ENCODE data around the gene NDP. TPM values are rescaled to one million over a fixed set of nuclear protein-coding genes. Genes with fewer than 3 reads are reported as not detected.

The NDP gene, protein sequence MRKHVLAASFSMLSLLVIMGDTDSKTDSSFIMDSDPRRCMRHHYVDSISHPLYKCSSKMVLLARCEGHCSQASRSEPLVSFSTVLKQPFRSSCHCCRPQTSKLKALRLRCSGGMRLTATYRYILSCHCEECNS
- 0.30 TPM for total RNA-seq
- long read RNA-seq, result 0 reads

DNA sequence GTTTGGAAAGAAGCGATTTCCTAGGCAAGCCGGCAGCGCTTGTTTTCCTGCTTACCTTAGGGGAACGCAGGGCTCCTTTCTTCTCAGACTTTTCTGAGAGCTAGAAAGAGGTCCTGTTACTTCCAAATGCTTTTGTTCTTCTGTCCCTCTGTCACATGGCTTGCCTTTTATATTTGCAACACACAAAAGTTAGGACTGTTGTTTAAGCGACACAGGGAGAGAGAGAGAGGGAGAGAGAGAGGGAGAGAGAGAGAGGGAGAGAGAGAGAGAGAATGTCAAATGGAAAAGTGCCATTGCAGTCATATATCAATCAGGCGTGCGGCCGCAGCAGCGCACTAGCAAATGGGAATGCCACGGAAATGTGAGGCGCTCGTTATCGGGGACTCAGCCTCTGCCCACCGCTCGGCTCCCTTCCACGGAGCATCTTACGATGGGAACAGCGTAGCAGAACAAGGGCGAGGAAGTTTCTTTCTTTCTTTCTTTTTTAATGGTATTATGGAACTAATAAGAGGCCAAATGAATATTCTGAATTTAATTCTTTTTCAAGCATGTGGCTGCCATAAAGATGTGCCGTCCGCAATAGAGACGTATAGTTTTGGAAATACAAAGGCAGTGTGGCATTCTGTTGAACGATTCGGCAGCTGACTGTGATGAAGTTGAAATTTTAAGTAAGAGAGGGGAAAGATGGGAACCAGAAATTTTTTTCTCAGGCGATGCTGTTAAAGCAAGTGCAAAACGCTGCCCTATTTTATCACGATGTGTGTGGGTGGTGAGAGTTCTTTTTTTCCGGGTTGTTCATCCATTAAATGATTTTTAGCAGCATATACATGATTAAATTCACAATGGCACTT lies at the start of gene NDP:
NDP (minus strand) TSS at position 142 of the 851 bp plus-strand sequence. CDS start 14,745 bp downstream, outside the sequence.
- Histone ChIP-seq H3K9me3 (no peaks in the 10 kb centered on the region), H3K27me3 (ENCODE audit: low read depth) (no peaks in the 10 kb centered on the region), H3K27ac (no peak within 1 kb of the TSS), H3K4me3 (peak within 1 kb of the TSS; percentile 35), H3K36me3 (no peaks in the 10 kb centered on the region), H3K4me1 (no peaks in the 10 kb centered on the region)
- ATAC-seq (peak in 1 of 2 donors; percentile 16), DNase-seq (no peak)
- TF ChIP-seq, protein P1, sequence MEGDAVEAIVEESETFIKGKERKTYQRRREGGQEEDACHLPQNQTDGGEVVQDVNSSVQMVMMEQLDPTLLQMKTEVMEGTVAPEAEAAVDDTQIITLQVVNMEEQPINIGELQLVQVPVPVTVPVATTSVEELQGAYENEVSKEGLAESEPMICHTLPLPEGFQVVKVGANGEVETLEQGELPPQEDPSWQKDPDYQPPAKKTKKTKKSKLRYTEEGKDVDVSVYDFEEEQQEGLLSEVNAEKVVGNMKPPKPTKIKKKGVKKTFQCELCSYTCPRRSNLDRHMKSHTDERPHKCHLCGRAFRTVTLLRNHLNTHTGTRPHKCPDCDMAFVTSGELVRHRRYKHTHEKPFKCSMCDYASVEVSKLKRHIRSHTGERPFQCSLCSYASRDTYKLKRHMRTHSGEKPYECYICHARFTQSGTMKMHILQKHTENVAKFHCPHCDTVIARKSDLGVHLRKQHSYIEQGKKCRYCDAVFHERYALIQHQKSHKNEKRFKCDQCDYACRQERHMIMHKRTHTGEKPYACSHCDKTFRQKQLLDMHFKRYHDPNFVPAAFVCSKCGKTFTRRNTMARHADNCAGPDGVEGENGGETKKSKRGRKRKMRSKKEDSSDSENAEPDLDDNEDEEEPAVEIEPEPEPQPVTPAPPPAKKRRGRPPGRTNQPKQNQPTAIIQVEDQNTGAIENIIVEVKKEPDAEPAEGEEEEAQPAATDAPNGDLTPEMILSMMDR (IDR thresholded peaks at IDR 0.05), result no peak
- intact Hi-C loops (cut with DNase I), result no loop called here

DNA sequence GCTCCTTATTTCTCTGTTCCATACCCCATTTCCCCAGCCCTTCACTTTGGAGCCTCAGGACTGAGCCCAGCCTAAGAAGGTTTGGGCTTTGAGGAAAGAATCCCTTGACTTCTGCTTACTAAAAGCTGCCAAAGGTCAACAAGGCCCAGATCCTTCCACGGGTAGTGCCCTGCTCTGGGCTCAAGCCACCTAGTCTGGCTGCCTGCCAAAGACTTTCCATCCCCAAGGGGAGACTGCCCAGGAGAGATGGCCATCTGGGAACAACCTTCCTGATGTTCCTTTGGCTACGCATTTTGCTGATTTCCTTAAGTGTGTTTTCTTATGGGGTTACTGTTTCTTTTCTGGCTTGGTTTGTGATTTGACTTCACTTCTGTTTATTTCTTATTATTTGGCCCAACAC lies 49.8 kb upstream of the NDP start:
- intact Hi-C loops (cut with DNase I), result no loop called here

DNA sequence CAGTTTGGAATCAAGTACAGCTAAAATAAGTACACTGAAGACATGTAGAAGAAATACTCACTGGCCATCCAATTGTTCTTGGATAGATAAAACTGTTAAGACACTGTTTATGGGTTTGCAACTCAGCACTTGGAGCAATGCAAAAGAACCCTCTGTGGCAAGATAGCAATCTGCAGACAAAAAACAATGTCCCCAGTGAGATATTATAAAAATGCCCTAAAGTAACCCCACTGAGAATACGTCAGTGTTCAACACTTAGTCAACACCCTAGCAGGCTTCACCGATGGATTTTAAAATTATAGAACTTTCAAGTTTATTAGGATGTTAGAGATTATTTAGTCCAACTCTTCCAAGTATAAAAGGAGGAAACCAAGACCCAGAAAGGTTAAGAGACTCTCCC lies 47.5 kb upstream of the NDP start:
- no peaks in the 10 kb centered on the region for H3K9me3 ChIP-seq
- DNase-seq (no peak), ATAC-seq (no peak)
- H3K27me3 ChIP-seq (ENCODE audit: low read depth), result no peaks in the 10 kb centered on the region
- TF ChIP-seq, protein P1 (IDR thresholded peaks at IDR 0.05), result no peak
- no peaks in the 10 kb centered on the region for H3K36me3 ChIP-seq
- no peaks in the 10 kb centered on the region for H3K4me1 ChIP-seq
- H3K27ac ChIP-seq, result no peak overlapping the region
- H3K4me3 ChIP-seq, result no peak overlapping the region
- intact Hi-C loops (cut with DNase I), result no loop called here

More for the DNA sequence above, 49.8 kb upstream of the NDP start:
- ATAC-seq (no peak), DNase-seq (no peak)
- TF ChIP-seq, protein P1 (IDR thresholded peaks at IDR 0.05), result no peak
- no peak overlapping the region for H3K4me3 ChIP-seq
- H3K27me3 ChIP-seq (ENCODE audit: low read depth), result no peaks in the 10 kb centered on the region
- no peaks in the 10 kb centered on the region for H3K9me3 ChIP-seq
- no peak overlapping the region for H3K27ac ChIP-seq
- H3K4me1 ChIP-seq, result no peaks in the 10 kb centered on the region
- H3K36me3 ChIP-seq, result no peaks in the 10 kb centered on the region

DNA sequence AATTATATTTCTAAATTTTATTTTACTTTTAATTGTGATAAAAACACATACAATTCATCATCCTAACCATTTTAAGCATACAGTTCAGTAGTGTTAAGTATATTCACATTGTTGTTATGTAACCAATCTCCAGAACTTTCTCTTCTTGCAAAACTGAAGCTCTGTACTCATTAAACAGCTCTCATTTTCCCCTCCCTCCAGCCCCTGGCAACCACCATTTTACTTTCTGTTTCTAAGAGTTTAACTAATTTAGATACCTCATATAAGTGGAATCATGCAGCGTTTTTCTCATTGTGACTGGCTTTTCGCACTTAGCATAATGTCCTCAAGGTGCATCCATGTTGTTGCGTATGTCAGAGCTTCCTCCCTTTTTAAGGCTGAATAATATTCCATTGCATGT lies 46.7 kb upstream of the NDP start:
- ATAC-seq, result no peak
- H3K4me3 ChIP-seq, result no peak overlapping the region

DNA sequence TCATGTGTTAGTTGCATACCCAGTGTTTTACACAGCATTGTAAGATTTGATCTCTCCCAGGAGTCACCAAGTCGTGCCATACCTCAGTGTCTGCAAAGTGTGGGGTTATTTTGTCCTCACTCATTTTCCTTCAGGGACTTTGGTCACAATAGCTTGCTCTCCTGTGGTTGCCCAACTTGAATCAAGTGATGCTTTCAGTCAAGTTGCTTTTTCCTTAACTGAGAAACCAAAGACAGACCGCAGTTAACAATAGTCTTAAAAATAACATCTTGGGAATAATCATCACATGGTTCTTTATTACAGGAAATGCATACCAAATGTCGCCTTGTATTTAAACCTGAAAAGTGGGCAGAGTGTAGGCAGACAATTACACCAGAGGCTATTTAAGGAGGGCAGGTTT lies 44.5 kb upstream of the NDP start:
- DNase-seq (no peak), ATAC-seq (no peak)
- intact Hi-C loops (cut with DNase I), result no loop called here
- Histone ChIP-seq H3K4me1 (no peaks in the 10 kb centered on the region), H3K27me3 (ENCODE audit: low read depth) (no peaks in the 10 kb centered on the region), H3K9me3 (no peaks in the 10 kb centered on the region), H3K27ac (no peak overlapping the region), H3K36me3 (no peaks in the 10 kb centered on the region), H3K4me3 (no peak overlapping the region)
- TF ChIP-seq, protein P1 (IDR thresholded peaks at IDR 0.05), result no peak

More for the DNA sequence above, 46.7 kb upstream of the NDP start:
- Histone ChIP-seq H3K27me3 (ENCODE audit: low read depth) (no peaks in the 10 kb centered on the region), H3K36me3 (no peaks in the 10 kb centered on the region), H3K27ac (no peak overlapping the region), H3K4me1 (no peaks in the 10 kb centered on the region), H3K9me3 (no peaks in the 10 kb centered on the region)
- TF ChIP-seq, protein P1 (IDR thresholded peaks at IDR 0.05), result no peak
- DNase-seq, result no peak
- intact Hi-C loops (cut with DNase I), result no loop called here
